DMS79 (cell line): ENCODE data around the gene DAAM1.

Experiments used
- DNase-seq: peaks from one replicate; lab custom pipeline; 2025; lab: John Stamatoyannopoulos, UW

The DAAM1 gene

GRCh38 chr14:59254911-59255545 lies 66.6 kb downstream of the DAAM1 start:
- DNase-seq, result no peak

- DNase-seq, result no peak
Measured at GRCh38 chr14:59256331-59256730, 67.9 kb downstream of the DAAM1 start.

- DNase-seq, result no peak
Measured at GRCh38 chr14:59261334-59261733, 72.9 kb downstream of the DAAM1 start.

GRCh38 chr14:59262717-59263454 lies 74.4 kb downstream of the DAAM1 start:
- no peak for DNase-seq

GRCh38 chr14:59265808-59266207 lies 77.3 kb downstream of the DAAM1 start:
- DNase-seq, result no peak

- no peak for DNase-seq
Measured at GRCh38 chr14:59267046-59267445, 78.6 kb downstream of the DAAM1 start.

- no peak for DNase-seq
Measured at GRCh38 chr14:59268011-59268410, 79.5 kb downstream of the DAAM1 start.

- DNase-seq, result no peak
Measured at GRCh38 chr14:59268858-59269257, 80.4 kb downstream of the DAAM1 start.

- DNase-seq, result no peak
Measured at GRCh38 chr14:59269466-59269865, 81.0 kb downstream of the DAAM1 start.

GRCh38 chr14:59271256-59271655 lies 82.8 kb downstream of the DAAM1 start:
- DNase-seq, result no peak

GRCh38 chr14:59271734-59272133 lies 83.3 kb downstream of the DAAM1 start:
- DNase-seq, result no peak

- no peak for DNase-seq
Measured at GRCh38 chr14:59272633-59273032, 84.2 kb downstream of the DAAM1 start.

GRCh38 chr14:59273737-59274136 lies 85.3 kb downstream of the DAAM1 start:
- DNase-seq, result no peak

- peak; percentile 97 for DNase-seq
Measured at GRCh38 chr14:59274991-59275391, 86.5 kb downstream of the DAAM1 start.

GRCh38 chr14:59275668-59276067 lies 87.2 kb downstream of the DAAM1 start:
- no peak for DNase-seq

GRCh38 chr14:59276235-59276634 lies 87.8 kb downstream of the DAAM1 start:
- no peak for DNase-seq

GRCh38 chr14:59277659-59278058 lies 89.2 kb downstream of the DAAM1 start:
- no peak for DNase-seq

- DNase-seq, result no peak
Measured at GRCh38 chr14:59278111-59278510, 89.6 kb downstream of the DAAM1 start.

GRCh38 chr14:59280961-59281360 lies 92.5 kb downstream of the DAAM1 start:
- no peak for DNase-seq

GRCh38 chr14:59281609-59282377 lies 93.3 kb downstream of the DAAM1 start:
- no peak for DNase-seq

- no peak for DNase-seq
Measured at GRCh38 chr14:59282378-59282765, 93.9 kb downstream of the DAAM1 start.

GRCh38 chr14:59283361-59283760 lies 94.9 kb downstream of the DAAM1 start:
- DNase-seq, result no peak

- no peak for DNase-seq
Measured at GRCh38 chr14:59284059-59284458, 95.6 kb downstream of the DAAM1 start.
